Caco-2 (cell line): ENCODE results near the gene LCE3B. TPM values are rescaled to one million over a fixed set of nuclear protein-coding genes. Genes with fewer than 3 reads are reported as not detected.

Experiments used
- BruUV-seq: library from RNA; stranded (reverse); fragments of 400-500 nt; replicated peaks from 2 replicates; lab custom pipeline; 2021; lab: Mats Ljungman, UMichigan
- CTCF ChIA-PET: fragments of 300-600 bp; sonication (Branson Sonifier 250); formaldehyde crosslinking; loops from one replicate; lab custom pipeline; 2022; ENCODE audit warnings: antibody characterized with exemption; lab: Charles Lee
- POLR2A ChIA-PET: fragments of 300-600 bp; sonication (Branson Sonifier 250); formaldehyde crosslinking; loops from one replicate; lab custom pipeline; 2022; ENCODE audit warnings: antibody characterized with exemption; lab: Charles Lee
- DNase-seq, 2 experiments: peaks; one replicate each; pipeline versions ENCODE4 v3.0.0 to v3.0.0-alpha.2; 2020 to 2022
- H3K27me3 ChIP-seq: replicated peaks from 2 replicates; pipeline ENCODE4 v1.6.0; 2011; ENCODE audit warnings: low read length; ENCODE audit not compliant: control insufficient read depth, insufficient read depth
- H3K36me3 ChIP-seq: 2 replicates; pipeline ENCODE4 v1.5.1; 2011; ENCODE audit warnings: low read length; ENCODE audit not compliant: control insufficient read depth, insufficient read depth
- H3K4me1 ChIP-seq: fragments of 250-450 bp; sonication (Bioruptor Pico); 2 replicates; pipeline ENCODE4 v1.5.1; 2020; ENCODE audit warnings: mild to moderate bottlenecking
- H3K4me3 ChIP-seq: 2 replicates; pipeline ENCODE4 v1.5.1; 2011; ENCODE audit warnings: low read depth, mild to moderate bottlenecking, control low read depth, low read length
- H3K9me3 ChIP-seq: fragments of 250-450 bp; sonication (Bioruptor Pico); 2 replicates; pipeline ENCODE4 v1.5.1; 2020; ENCODE audit warnings: mild to moderate bottlenecking, moderate library complexity
- H3K27ac Mint-ChIP-seq: one replicate; pipeline ENCODE4 v1.8.0; 2022; ENCODE audit warnings: mixed read lengths; ENCODE audit not compliant: unreplicated experiment
- H3K27me3 Mint-ChIP-seq: one replicate; pipeline ENCODE4 v1.8.0; 2022; ENCODE audit warnings: mixed read lengths; ENCODE audit not compliant: insufficient read depth, unreplicated experiment
- H3K36me3 Mint-ChIP-seq: one replicate; pipeline ENCODE4 v1.8.0; 2022; ENCODE audit warnings: mild to moderate bottlenecking, mixed read lengths; ENCODE audit not compliant: insufficient read depth, unreplicated experiment
- H3K4me1 Mint-ChIP-seq: one replicate; pipeline ENCODE4 v1.8.0; 2022; ENCODE audit warnings: low read depth, mixed read lengths; ENCODE audit not compliant: unreplicated experiment
- H3K4me3 Mint-ChIP-seq: one replicate; pipeline ENCODE4 v1.8.0; 2022; ENCODE audit warnings: mild to moderate bottlenecking, moderate library complexity, mixed read lengths; ENCODE audit not compliant: unreplicated experiment
- H3K9me3 Mint-ChIP-seq: one replicate; pipeline ENCODE4 v1.8.0; 2022; ENCODE audit warnings: mixed read lengths; ENCODE audit not compliant: unreplicated experiment
- intact Hi-C: fragments of 100-400 bp; cut with micrococcal nuclease; formaldehyde crosslinking; loops from one replicate; pipeline ENCODE4 v1.10.0; 2022; ENCODE audit not compliant: unreplicated experiment
- total RNA-seq: library from RNA; stranded (reverse); gene quantifications from 2 replicates; pipeline ENCODE4 v1.2.3, GENCODE V29; 2022
- TF ChIP-seq, protein P1 (sequence below), 2 experiments: fragments of 200-600 bp in 1 of 2; IDR thresholded peaks; 1 replicate in 1 of 2; 2 replicates in 1 of 2; pipeline versions ENCODE4 v1.5.1 to v1.8.0; 2011 to 2022; ENCODE audit warnings: antibody characterized with exemption in 1 of 2, control low read depth in 1 of 2, inconsistent platforms in 1 of 2, low read depth in 1 of 2, low read length in 1 of 2, mild to moderate bottlenecking in 1 of 2, moderate library complexity in 1 of 2; ENCODE audit not compliant: insufficient read depth in 1 of 2, severe bottlenecking in 1 of 2, unreplicated experiment in 1 of 2

Gene LCE3B
- total RNA-seq, 1 experiment from 2014 or later, result not detected

DNA sequence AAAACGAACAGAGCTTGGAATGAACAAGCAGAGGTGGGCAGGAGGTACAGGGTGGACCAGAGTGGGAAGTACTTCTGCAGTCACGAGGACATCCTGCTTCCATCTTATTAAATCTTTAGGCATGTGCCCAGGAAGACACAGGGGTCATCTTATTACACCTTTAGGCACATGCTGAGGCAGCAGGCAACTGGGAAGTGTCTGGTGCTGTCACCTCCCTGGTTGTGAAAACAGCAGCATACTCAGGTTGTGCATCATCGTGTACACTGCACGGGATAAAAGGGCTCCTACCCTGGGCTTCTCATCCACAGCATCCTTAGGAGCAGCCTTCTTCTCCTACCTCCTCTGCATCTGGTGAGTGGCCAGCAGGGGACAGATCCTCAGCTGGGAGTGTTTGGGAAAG lies 13.7 kb upstream of the LCE3B start, which contains the start of gene LCE3C:
LCE3C (plus strand) TSS at position 301 of the 400 bp plus-strand sequence. CDS start 498 bp downstream, outside the sequence.
- no peaks in the 10 kb centered on the region for H3K9me3 Mint-ChIP-seq
- TF ChIP-seq, protein P1, sequence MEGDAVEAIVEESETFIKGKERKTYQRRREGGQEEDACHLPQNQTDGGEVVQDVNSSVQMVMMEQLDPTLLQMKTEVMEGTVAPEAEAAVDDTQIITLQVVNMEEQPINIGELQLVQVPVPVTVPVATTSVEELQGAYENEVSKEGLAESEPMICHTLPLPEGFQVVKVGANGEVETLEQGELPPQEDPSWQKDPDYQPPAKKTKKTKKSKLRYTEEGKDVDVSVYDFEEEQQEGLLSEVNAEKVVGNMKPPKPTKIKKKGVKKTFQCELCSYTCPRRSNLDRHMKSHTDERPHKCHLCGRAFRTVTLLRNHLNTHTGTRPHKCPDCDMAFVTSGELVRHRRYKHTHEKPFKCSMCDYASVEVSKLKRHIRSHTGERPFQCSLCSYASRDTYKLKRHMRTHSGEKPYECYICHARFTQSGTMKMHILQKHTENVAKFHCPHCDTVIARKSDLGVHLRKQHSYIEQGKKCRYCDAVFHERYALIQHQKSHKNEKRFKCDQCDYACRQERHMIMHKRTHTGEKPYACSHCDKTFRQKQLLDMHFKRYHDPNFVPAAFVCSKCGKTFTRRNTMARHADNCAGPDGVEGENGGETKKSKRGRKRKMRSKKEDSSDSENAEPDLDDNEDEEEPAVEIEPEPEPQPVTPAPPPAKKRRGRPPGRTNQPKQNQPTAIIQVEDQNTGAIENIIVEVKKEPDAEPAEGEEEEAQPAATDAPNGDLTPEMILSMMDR (IDR thresholded peaks at IDR 0.05; ENCODE audit: insufficient read depth in 1 of 2, low read depth in 1 of 2, low read length in 1 of 2, severe bottlenecking in 1 of 2, unreplicated experiment in 1 of 2), result no peak
- H3K4me3 ChIP-seq, result no peak within 1 kb of the TSS
- no peaks in the 10 kb centered on the region for H3K9me3 ChIP-seq
- no peaks in the 10 kb centered on the region for H3K27me3 ChIP-seq
- peaks cover 4% of the 10 kb centered on the region for H3K27me3 Mint-ChIP-seq
- DNase-seq, result no peak
- BruUV-seq, result no TSS peak
- no peaks in the 10 kb centered on the region for H3K4me1 ChIP-seq
- intact Hi-C loops, result no loop called here
- ChIA-PET POLR2A (no interaction called here), CTCF (no interaction called here)
- H3K27ac Mint-ChIP-seq, result no peak within 1 kb of the TSS
- no peaks in the 10 kb centered on the region for H3K4me1 Mint-ChIP-seq
- no peaks in the 10 kb centered on the region for H3K36me3 Mint-ChIP-seq
- no peak within 1 kb of the TSS for H3K4me3 Mint-ChIP-seq
- H3K36me3 ChIP-seq, result no peaks in the 10 kb centered on the region

DNA sequence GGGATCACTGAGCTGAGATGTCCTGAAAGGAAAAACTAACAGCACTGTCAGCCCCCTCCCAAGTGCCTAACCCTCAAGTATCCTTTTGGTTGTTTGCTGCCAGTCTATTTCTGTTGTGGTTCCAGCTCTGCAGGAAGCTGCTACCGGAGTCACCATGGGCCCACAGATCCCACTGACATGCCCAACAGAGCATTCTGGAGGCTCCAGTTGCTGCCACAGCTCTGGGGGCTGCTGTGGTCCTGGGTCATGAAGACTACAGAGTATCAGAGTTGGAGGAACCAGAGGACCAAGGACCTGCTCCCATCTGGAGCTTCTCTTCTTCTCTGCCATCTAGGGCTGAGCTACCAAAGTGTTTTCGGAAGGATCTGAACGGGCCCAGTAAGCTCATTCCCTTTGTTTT lies 8.4 kb downstream of the LCE3B start:
- Mint-ChIP-seq H3K4me3 (no peak overlapping the region), H3K36me3 (no peaks in the 10 kb centered on the region), H3K27me3 (peaks cover 11% of the 10 kb centered on the region), H3K4me1 (no peaks in the 10 kb centered on the region), H3K27ac (no peak overlapping the region), H3K9me3 (peaks cover 11% of the 10 kb centered on the region)
- POLR2A ChIA-PET, result no interaction called here
- H3K27me3 ChIP-seq, result no peaks in the 10 kb centered on the region; the same call in 1 of the 2 replicates
- TF ChIP-seq, protein P1 (IDR thresholded peaks at IDR 0.05; ENCODE audit: insufficient read depth in 1 of 2, low read depth in 1 of 2, low read length in 1 of 2, severe bottlenecking in 1 of 2, unreplicated experiment in 1 of 2), result no peak
- intact Hi-C loops, result loop anchor here (5.0 kb wide), 1 partner anchor 45 kb away; no protein-coding TSS in a partner anchor
- no peaks in the 10 kb centered on the region for H3K36me3 ChIP-seq
- no peak overlapping the region for H3K4me3 ChIP-seq
- DNase-seq, result no peak
- no TSS peak for BruUV-seq
- H3K9me3 ChIP-seq, result peaks cover 12% of the 10 kb centered on the region; the same call in 1 of the 2 replicates
- H3K4me1 ChIP-seq, result no peaks in the 10 kb centered on the region
- CTCF ChIA-PET, result no interaction called here

DNA sequence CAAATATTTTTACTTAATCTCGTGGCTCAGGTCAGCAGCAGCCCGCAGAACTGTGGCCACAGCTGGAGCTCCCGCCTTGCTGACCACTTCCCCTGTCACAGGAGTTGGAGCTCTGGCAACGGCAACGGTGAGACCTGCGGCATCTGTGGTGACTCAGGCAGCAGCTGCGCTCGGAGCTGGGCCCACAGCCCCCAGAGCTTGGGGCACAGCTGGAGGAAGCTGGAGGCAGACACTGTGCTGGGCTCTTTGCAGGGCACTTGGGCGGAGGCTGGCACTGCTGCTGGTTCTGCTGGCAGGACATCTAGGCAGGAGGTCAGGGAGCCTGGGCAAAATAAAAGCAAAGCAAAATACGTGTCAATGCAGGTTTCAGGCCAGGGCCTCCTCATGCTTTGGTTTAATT lies 9.2 kb downstream of the LCE3B start, which contains the start of gene LCE3A:
LCE3A (minus strand) TSS at position 301 of the 400 bp plus-strand sequence; CDS start at position 301, 0 bp downstream.
- intact Hi-C loops, result loop anchor here (5.0 kb wide), 1 partner anchor 46 kb away; no protein-coding TSS in a partner anchor
- Histone ChIP-seq H3K9me3 (peaks cover 12% of the 10 kb centered on the region; the same call in 1 of the 2 replicates), H3K4me3 (no peak within 1 kb of the TSS), H3K27me3 (no peaks in the 10 kb centered on the region; the same call in 1 of the 2 replicates), H3K4me1 (no peaks in the 10 kb centered on the region), H3K36me3 (no peaks in the 10 kb centered on the region)
- no TSS peak for BruUV-seq
- TF ChIP-seq, protein P1 (IDR thresholded peaks at IDR 0.05; ENCODE audit: insufficient read depth in 1 of 2, low read depth in 1 of 2, low read length in 1 of 2, severe bottlenecking in 1 of 2, unreplicated experiment in 1 of 2), result no peak
- Mint-ChIP-seq H3K27ac (no peak within 1 kb of the TSS), H3K4me1 (no peaks in the 10 kb centered on the region), H3K9me3 (peaks cover 11% of the 10 kb centered on the region), H3K36me3 (no peaks in the 10 kb centered on the region), H3K4me3 (no peak within 1 kb of the TSS), H3K27me3 (peaks cover 14% of the 10 kb centered on the region)
- ChIA-PET CTCF (no interaction called here), POLR2A (no interaction called here)
- DNase-seq, result no peak
